ENCODE measurements around the gene MANEAL.
A peak's percentile ranks its signal among the peaks of the same experiment; 100 is the strongest.

The MANEAL gene

DNA sequence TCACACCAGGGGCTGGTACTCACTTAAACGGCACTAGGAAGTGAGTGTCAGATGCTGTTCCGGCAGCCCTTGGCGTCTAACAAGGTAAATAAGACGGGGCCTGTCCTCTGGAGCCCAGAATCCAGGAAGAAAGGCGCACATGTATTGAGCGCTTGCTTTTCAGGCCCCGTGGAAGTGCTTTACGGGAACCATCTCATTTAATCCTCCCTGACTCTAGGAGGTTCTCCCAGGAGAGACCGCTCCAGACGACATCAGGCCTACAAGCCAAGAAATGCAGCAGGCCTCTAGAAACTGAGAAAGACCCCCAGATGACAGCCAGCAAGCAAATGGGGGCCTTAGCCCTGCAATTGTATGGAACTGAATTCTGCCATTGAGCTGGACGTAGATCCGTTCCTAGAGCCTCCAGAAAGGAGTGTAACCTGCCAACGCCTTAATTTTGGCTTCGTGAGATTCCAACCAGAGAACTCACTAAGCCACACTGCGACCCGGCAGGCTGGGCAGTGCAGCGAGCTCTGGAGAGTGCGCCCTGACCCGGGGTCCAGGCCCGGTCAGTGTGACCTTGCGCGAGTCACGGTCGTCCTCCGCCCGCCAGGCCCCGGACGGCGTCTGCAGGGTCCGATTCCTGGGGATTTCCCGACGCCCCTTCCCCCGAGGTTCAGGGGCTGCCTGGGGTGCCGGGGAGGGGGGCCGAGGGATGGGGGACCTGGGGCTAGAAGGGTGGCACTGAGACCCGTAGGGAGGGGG is 532 bp upstream of the MANEAL start:
- no peak for DNase-seq

DNA sequence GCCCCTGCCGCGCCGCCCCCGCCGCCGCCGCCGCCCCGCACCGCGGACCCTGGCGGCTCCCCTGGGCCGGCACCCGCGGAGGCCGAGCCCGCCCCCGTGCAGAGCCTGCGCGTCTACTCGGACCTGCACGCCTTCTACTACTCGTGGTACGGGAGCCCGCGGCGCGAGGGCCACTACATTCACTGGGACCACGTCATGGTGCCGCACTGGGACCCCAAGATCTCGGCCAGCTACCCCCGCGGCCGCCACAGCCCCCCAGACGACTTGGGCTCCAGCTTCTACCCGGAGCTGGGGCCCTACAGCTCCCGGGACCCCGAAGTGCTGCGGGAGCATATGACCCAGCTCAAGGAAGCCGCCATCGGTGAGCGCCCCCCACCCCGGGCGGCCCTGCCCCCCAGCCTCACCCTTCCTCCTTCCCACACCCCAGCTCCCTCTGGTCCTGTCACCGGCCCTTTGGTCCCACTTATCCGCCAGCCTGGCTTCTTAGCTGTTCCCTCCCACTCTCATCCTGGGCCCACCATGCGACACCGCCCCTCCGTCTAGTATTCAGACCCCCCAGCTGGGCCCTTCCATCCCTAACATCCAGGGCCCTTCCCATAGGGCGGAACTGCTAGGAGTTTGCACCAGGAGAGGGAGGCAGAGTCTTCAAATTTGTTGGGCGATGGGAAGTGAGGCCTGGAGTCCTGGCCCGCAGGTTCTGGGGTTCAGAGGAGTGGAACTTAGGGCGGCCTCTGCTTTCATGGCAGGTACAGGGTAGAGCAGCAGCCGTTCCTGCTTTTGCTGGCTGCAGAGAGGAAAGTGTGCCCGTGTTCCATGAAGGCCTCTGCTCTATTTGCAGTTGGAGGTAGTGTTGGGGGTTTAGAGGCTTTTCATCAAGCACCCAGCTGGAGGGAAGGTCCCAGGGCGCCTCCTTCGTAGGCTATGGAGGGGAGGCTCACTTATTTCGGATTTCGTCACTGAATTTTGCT is 1.0 kb downstream of the MANEAL start:
- DNase-seq = no peak

DNA sequence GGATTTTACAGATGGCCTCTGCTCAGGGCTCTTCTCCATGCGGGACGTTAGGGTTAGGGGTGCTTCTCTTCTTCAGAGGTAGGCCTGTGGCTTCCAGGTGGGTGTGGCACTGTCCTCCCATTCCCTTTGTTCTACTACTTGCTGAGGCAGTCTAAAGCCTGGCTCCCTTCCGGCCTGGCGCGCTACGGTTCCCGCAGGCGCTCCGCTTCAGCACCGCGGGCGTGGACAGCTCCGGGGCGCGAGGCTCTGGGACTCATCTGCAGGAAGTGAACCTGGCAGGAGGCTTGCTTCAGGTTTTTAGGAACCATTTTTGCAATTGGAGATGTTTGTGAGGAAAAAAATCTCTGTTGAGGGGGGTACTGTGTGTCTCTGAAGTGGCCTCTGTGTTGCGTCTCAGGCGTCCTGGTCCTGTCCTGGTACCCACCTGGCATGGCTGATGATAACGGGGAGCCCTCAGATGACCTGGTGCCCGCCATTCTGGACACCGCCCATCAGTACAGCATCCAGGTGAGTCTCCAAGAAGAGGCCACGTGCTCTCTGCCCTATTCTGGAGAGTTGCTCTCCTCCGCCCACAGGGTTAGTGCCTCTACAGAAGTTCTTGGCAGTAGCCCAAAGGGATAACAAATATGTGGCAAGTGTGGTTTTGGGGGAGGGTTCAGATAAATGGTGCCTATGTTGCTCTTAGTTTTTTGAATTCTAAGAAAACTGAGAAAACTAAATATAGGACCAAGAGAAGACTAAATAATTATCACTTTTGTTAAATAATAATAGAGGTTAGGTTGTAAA is 1.9 kb downstream of the MANEAL start:
- peak; percentile 35 for DNase-seq

DNA sequence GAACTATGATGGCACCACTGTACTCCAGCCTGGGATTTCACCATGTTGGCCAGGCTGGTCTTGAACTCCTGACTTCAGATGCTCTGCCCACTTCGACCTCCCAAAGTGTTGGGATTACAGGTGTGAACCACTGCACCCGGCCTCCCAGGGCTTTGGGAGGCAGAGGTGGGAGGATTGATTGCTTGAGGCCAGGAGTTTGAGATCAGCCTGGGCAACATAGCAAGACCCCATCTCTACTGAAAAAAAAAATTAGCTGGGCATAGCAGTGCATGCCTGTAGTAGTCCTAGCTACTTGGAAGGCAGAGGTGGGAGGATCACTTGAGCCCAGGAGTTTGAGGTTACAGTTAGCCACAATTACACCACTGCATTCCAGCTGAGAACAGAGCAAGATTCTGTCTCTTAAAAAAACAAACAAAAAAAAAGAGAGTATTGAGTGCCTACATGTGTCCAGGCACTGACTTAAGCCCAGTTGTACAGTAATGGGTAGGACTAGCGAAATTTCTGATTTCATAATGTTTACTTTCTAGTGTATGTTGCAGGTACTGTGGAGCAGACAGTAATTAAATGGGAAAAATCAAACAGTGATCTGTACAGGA is 4.2 kb downstream of the MANEAL start:
- no peak for DNase-seq

DNA sequence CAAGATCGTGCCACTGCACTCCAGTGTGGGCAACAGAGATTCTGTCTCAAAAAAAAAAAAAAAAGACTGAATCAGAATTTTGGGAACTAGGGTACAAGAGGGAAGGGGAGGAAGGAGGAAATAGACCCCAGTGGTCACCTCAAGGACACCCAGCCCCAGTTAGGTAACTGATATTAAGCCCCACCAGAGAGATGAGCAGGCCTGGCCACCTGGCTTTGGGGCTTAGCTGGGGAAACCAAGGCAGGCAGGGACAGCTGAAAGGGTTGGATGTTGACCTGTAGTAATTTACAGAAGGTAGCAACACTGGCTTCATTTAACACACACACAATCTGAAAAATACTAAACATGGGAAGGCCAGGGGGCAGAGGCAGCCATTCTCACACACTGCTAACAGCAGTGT is 8.8 kb downstream of the MANEAL start:
- DNase-seq = no peak

DNA sequence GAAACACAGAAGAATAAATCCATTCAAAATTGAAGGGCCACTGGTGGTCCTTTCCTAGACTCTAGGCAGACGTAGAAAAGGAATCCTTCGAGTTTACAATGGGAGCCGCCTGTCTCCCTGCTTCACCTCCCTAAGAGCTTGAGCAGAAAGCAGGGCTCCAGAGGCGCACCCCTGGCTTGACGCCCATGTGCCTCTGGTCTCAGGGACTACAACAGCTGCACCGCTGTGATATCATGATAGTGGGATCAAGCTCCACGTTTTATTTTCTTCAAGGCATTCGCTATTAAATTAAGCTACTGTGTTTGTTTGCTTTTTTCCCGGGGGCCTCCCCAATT is 13.5 kb downstream of the MANEAL start:
- no peak for DNase-seq

DNA sequence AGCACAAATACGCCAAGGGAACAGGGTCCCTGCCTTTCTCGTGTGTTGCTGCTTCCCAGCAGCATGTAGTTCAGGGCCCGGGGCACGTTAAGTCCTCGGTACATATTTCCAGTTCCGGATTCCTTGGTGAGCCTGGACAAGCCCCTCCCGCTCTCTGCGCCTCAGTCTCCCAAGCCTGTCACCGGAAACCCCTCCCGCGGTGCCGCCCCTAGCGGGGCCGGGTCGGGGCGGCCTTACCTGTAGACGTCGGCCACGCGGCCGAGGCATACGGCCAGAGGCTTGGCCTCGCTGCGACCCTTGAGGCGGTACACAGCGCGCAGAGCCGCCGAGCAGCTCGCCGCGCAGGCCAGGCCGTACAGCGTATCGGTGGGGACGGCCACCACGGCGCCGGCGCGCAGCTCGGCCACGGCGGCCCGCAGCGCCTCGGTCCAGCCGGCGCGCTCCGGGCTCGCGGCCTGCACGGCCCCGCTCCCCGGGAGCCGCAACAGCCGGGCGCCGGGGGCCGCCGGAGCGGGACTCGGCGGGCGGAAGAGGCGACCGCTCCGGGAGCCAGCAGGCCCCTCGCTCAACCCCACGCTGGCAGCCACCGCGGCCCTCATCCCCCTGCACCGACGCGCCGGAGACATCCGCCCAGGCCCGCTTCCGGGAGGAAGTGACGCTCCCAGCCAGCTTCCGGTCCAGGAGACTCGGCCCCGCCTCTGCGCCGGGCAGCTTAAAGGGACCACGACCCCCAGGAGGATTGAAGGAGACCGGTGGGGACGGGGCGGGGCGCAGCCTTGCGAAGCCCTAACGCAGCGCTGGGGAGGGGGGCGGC is 14.1 kb downstream of the MANEAL start, which contains the start of the genes C1orf122 and YRDC:
C1orf122 (plus strand) TSS at position 236 of the 814 bp plus-strand sequence. CDS start 615 bp downstream, outside the sequence.
YRDC (minus strand) TSS at position 654 of the 814 bp plus-strand sequence; CDS start at position 626, 28 bp downstream.
- DNase-seq = peak; percentile 94

DNA sequence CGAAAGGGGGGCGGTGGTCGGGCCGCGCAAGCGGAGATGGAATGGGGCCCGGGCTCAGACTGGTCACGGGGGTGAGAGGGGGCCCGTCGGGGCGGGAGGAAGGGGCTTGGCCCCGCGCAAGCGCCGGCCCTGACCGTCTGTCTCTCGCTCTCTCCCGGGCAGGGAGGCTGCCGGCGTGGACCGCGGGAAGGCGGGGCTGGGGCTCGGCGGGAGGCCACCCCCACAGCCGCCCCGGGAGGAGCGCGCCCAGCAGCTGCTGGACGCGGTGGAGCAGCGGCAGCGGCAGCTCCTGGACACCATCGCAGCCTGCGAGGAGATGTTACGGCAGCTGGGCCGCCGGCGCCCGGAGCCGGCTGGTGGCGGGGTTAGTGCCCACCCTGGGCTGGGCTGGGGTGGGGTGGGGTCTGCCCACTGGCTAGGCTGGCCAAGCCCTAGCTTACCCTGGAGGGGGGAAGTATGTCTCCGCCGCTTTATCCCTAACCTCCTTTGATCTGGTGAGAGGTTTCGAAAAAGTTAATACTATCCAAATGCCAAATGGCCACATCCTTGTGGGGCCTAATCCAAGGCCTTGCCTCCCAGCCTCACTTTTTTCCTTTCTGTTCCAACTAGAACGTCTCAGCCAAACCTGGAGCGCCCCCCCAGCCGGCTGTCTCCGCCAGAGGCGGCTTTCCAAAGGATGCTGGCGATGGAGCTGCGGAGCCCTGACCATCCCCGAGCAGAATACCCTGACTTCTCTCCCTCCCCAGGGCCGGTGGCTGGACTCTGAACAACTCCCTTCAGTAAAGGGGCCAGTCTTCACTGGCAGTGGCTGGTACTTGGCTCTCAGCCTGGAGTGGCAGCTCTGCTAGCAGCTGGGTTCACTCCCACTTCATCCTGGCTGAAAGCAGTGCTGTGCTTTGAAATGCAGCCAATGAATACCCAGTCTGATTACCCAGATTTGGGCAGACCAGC is 15.0 kb downstream of the MANEAL start:
- DNase-seq = peak; percentile 38

DNA sequence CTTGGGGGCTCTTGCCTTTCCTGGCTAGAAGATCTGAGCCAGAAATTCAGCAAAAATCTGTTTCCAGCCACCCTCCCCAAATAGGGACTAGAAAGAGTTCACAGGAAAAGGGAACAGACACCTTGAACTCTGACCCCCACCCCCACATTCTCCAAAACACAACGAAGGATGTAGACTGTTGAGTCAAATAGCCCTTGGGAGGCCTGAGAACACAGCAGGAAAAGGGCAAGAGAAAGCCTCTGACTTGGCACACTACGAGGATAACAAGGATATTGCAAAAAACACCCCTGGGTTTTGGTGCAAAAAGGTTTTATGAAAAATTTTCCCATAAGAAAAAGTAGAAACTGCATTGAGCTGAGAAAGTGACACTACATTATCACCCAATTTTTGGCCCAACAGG is 16.3 kb downstream of the MANEAL start:
- DNase-seq = no peak

DNA sequence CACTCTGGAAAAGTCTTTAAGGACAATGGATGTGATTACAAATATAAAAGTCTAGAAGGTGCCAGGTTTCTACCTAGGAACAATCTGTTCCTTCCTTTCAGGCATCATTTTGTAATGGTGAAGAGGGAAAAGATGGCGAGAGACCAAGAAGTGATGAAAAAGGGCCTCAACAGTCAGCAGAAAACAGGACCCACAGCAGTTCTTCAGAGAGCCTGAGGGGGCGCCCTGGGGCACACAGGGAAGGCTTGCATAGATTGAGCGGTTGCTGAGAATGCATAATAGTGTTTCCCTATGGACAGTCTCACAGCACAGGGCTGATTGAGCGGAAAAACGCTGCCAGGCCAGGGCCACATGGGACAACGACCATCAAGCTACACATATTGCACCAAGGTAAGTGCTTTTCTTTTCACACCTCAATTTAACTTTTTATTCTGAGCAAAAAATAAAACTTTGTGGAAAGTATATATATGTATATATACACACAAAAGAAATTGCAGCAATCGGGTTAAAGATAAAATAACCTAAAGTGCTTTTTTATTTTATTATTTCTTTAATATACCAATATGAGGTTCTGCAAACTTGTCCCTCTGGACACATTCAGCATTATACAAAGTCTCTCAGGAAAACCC is 17.5 kb downstream of the MANEAL start:
- peak; percentile 60 for DNase-seq

DNA sequence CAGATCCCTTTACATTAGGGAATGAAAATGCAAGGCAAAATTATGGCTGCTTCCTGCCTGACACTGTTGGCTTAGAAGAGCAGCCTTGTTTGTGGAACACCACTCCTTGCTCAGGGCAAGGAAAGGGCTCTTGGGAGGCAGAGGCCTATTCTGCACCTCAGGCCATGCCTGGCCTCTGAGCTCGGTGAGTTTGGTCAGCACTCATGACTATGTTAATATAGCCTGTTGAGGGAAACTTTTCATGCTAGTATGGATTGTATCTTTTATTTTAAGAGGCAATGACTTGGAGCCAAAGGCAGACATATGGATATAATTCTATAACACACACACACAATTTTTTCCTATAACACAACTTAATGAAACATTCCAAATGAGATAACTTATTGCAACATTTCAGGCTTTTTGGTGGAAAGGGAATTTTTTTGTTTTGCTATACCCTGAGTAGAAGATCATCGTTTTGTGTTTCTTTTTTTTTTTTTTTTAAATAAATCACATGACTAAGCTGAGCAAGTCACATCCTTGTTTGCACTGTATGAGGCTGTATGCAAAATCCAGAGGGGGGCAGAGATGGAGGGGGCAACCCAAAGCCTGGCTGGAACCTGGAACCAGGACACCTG is 20.0 kb downstream of the MANEAL start:
- DNase-seq = no peak

DNA sequence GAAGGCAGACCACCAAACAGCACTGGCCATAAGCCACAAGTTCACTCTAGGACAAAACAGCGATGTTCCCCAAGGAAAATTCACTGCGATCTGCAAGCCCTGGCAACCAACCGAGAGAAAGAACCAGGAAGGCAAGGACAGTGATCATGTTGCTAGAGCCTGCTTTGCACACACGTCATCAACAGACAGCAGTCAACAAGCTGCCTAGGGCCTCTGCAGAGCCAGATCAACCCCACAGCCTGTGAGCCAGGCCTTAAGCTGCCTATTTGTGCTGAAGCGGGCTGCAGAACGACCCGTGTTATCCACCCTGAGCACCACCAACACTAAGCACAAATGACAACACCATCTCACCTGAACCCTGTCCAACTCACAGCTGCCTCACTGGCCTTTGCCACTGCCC is 20.6 kb downstream of the MANEAL start:
- DNase-seq = no peak

DNA sequence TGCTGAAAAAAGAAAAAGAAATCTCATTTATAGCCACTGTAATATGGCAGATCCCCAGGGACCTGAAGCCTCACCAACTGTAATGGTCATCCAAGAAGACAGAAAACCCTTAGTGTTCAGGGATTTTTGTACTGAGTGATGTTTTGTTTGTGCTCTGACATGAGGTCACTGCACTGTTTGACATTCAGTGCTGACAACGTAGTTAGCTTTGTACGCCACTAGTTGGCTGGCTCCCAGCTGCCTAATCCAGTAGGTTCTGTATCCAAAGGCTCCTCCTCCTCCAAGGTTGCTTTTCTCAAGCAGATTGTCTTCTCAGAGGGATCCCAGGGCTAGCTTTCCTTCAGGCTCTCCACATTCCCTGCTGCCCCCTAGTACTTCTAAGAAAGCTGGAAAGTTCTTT is 23.8 kb downstream of the MANEAL start:
- DNase-seq = no peak

DNA sequence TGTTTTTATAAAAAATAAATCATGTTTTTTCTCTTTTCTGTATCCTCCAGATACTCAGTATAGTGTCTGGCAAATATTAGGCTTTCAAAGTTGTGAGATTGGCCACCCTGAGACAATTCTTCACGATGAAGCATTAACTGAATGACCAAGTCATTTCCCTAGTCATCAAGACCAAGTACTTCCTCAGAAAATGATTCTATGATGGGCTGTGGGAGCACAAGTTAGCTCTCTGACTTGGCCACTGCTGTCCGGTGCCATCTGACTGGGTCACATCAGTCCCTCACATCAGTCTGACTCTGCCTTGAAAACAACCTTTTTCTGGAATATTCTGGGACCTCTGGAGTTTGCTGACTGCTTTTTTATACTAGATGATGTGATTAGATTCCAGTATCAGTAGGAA is 27.8 kb downstream of the MANEAL start:
- no peak for DNase-seq

DNA sequence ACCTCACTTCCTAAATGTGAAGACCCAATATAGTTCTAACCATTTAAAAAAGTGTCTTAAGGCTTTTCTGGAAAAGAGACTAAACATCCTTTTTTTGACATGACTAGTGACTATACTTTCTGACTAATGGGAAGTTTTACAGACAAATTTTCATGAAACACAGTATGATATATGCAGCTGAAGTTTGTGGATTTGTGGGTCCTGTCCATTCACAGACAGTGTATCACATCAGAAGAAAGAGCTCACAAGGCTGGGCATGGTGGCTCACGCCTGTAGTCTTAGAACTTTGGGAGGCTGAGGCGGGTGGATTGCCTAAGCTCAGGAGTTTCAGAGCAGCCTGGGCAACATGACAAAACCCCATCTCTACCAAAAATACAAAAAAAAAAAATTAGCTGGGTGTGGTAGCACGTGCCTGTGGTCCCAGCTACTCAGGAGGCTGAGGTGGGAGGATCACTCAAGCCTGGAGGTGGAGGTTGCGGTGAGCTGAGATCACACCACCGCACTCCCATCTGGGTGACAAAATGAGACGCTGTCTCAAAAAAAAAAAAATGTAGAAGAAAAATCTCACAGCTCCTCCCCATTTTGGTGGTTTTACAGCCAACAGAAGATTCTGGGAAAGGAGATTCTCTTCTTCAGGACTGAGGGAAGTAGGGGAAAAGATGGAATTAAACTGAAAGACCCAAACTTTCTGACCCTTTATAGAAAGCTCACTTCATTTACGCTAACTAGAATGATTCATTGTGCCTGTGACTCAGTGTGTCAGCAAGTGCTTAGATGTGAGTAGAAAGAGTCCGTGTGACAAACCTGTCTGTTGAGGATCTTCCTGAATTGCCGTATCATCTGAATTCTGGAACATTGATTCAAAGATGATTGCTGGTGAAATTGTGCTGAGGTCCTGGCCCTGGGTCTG is 29.5 kb downstream of the MANEAL start:
- DNase-seq = no peak

DNA sequence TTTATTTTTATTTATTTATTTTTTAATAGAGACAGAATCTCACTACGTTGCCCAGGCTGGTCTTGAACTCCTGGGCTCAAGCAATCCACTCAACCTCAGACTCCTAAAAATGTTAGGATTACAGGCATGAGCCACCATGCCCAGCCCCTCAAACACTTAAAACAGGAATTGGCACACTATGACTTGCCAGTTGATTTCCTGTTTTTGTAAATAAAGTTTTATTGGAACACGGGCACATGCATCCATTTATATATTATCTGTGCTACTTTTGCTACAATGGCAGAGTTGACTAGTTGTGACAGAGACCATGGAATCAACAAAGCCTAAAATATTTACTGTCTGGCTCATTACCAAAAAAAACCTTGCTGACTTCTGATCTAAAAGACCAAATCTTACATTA is 30.4 kb downstream of the MANEAL start:
- DNase-seq = no peak

DNA sequence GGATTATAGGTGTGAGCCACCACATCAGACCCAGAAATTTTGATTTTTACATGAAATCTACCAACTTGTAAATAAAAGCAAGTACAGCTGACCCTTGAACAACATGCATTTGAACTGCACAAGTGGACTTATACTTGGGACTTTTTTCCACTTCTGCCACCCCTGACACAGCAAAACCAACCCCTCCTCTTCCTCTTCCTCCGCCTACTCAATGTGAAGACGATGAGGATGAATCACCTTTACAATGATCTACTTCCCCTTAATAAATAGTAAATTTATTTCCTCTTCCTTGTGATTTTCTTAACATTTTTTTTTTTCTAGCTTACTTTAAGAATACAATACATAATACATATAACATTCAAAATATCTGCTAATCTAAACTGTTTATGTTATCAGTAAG is 31.9 kb downstream of the MANEAL start:
- no peak for DNase-seq

DNA sequence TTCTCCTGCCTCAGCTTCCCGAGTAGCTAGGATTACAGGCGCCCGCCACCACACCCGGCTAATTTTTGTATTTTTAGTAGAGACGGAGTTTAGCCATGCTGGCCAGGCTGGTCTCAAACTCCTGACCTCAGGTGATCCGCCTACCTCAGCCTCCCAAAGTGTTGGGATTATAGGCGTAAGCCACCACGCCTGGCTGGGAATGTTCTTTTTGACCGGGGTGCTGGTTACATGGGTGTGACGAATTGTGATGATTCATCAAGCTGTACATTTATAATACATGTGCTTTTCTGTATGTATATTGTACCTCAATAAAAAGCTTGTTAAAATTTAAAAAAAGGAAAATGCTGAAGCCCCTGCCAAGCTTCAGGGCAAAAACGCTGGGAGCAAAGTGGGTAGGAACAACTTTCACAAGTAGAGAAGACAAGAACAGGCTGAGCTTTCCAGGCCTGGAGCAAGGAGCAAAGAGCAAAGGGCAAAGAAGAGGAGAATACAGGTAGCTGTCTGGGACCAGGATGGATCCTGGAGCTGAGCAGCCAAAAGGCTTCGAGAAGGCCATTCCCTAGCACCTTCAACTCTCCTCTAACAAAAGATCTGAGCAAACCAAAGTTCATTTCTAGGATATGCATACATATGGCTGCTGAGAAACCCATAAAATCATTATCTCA is 34.9 kb downstream of the MANEAL start:
- no peak for DNase-seq

Measured in activated CD8-positive, alpha-beta memory T cell treated with anti-CD3 and anti-CD28 coated beads, Interleukin-2, amount 50 U/mL, for 4 hours (primary cell).